HG03175 (cell line): Measurements from ENCODE around the gene TRIM3.
A peak's percentile ranks its signal among the peaks of the same experiment; 100 is the strongest.

Experiments used
- ATAC-seq: cut with Tn5 transposase; IDR thresholded peaks from one replicate; pipeline ENCODE4 v1.9.1; 2021; ENCODE audit warnings: mild to moderate bottlenecking, moderate library complexity; ENCODE audit not compliant: unreplicated experiment

TRIM3 gene

DNA sequence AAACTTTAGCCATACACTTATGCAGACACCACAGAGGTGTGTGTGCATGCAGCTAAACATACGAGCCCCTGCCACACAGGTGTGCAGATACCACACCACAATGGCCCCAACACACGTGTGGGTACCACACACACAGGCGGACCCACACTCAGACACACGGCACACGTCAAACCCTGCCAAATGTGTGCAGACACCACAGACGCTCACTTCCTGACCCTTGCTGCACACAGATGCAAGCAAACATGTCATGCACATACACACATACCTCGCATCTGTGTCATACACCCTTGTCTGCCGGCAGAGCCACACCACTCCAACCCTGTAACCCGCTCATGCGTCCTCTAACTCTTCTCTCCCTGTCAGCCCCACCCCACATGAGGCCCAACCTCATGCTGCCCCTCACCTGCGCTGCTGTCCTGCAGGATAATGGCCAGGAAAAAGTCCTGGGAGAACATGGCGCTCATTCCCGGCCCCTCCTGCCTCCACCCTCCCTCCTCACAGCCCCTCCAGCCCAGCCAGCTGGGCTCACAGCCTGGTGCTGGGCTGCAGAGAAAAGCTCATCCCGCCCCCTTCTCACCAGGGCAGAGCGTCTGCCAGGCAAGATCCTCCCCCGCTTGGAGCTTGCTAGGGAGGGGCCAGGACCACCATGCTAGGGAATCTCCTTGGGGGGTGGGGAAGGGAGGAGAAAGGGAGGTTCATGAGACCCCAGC lies 69.2 kb downstream of the TRIM3 start:
- no peak for ATAC-seq

DNA sequence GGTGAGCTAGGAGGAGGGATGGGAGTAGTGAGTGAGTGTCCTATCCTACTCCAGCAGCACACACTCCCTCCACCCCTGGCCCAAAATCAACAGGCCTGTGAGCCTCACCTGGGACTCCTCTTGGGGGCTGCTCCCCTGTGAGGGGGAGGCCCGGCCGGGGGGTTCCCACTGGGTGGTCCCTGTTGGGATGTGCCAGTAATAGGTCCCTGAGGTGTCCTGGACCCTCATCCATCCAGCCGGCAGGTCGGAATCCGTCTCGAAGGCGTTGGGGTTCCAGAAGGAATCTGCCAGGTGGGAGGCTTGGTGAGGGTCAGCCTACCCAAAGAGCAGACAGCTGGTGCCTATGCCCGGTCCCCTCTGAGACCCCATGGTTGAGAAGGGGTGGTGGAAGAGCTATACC lies 70.2 kb downstream of the TRIM3 start:
- ATAC-seq = no peak

DNA sequence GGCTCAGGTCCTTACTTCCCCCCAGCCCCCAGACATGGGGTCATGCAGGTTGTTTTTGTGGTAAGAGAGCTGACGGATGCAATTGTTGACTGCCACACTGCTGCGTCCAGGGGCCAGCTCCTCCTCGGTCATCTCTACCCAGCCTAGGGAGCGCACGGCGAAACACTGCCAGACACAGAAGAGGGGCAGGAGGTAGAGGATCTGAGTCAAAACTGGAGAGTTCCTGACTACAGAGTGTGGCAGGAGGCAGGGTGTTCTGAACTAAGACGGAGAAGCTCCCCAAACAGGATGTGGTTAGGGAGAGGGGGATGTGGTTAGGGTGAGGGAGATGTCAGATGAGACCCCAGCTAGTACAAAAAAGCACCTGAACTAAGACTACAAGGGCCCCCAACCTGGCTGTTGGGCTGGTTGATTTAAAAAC lies 71.2 kb downstream of the TRIM3 start:
- ATAC-seq = peak; percentile 87

DNA sequence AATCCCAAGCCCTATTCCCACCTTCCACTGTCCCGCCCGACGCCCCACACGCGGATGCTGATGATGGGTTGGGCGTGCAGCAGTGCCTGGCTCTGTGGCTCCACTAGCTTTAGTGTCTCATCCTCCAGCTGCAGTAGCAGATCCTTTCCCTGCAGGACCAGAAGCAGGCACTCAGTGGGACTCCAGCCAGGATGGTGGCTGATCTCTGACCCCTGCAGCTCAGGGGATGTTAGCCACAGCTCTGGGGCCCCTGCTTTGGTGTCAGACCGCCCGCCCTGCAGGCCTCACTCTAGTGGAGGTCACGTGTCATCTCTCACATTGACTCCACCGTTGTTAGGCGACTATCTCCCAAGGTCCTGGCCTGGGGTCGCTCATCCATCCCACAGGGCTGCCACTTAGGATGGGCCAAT lies 71.7 kb downstream of the TRIM3 start:
- peak; percentile 56 for ATAC-seq

DNA sequence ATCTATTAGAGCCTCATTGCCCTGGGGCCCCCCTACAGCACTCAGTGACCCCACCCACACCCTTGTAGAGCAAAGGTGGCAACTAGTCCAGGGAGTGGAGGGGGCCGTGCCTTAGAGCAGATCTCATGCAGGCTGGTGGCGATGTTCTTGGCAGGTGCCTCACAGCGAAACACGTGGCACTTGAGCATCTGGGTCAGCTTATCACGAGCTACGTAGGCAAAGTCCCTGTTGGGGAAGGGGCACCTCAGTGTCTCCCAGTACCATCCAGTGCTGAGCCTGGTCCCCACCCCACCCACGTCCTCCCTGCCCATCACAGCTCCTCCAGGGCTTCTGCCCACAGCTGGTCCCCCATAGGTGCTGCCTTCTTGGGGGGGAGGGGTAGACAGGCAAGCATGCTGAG lies 72.3 kb downstream of the TRIM3 start:
- ATAC-seq = no peak

DNA sequence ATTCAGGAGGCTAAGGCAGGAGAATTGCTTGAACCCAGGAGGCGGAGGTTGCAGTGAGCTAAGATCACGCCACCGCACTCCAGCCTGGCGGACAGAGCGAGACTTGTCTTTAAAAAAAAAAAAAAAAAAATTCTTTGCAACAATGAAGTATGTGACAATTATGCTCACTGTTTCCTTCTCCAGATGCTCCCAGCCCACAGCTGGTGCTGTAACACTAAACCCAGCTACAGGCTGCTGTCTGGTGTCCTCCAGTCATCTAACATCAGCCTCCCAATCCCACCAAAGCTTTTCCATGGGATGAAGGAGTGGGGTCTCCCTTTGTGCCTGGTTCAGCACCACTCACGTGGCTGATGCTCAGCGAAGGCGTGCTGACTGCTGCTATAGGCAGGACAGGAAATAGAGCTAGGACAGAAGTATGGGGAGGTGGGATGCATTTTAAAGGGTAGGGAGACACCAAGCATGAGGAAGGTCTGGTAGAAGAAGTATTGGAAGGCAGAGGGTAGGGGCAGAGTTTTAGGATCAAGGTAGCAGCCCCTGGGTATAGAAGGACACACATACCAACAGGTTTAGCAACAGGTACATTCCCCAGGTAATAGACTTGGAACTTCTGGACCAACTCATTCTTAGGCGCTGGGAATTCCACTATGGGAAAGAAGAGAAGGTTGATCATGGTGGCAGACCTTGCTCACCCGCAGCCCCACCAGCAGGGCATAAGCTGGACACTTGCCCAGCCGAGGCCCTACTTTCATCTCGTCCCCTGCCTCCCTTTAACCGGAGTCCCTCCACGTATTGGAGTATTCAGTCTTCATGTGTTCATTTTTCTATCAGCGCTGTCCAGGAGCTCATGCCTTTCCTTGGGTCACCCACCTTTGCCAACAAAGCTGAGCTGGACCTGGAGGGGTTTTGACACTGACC lies 73.1 kb downstream of the TRIM3 start:
- no peak for ATAC-seq
